Hematopoietic multipotent progenitor cell (in vitro differentiated cells): ENCODE results near the gene COMMD2. TPM values are rescaled to one million over a fixed set of nuclear protein-coding genes. Genes with fewer than 3 reads are reported as not detected.

Experiments
- DNase-seq, 3 donors: peaks; one replicate each; pipeline ENCODE4 v3.0.0-alpha.2; 2011 to 2015; ENCODE audit warnings: low read depth in 2 of 3, low spot score in 2 of 3
- small RNA-seq: library from RNA; depleted of rRNA; stranded (forward); fragments of <200 nt; gene quantifications from one replicate; pipeline ENCODE3, GENCODE V24; 2012
- total RNA-seq: library from RNA; depleted of rRNA; stranded (reverse); fragments of >200 nt; gene quantifications from one replicate; pipeline ENCODE4 v1.2.3, GENCODE V29; 2012

Gene COMMD2
- total RNA-seq, 1 donor, result 14.0 TPM

DNA sequence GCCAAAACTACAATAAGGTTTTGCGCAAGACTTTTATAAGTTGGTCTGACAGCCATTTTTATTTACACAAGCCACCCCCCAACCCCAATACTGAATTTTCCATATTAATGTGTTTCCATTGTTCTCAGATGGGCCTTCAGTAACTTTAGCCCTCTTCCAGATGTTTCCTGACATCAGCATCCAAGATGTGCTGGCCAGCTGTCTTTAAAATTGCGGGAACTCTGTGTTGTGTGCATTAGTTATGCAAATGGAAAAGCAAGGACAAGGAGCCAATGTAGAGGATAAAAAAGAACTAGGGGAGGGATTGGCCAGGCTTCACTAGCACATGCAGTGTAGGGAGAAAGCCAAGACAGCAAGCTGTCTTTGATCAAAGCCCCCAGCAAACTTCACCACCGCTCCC lies 45.4 kb downstream of the COMMD2 start:
- DNase-seq, result no peak

GRCh38 chr3:149705416-149705815 lies 46.9 kb downstream of the COMMD2 start:
- DNase-seq, result no peak

DNA sequence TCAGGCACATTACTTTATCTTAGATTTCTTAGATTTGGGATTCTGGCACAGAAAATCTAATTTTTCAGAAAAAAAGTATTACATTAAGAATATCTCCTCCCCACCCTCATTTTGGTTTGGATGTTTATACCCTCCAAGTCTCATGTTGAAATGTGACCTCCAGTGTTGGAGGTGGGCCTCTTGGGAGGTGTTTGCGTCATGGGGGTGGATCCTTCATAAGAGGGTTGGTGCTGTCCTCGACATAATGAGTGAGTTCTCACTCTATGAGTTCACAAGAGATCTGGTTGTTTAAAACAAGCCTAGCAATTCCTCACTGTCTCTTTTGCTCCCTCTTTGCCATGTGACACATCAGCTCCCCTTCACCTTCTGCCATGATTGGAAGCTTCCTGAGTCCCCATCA lies 48.8 kb downstream of the COMMD2 start:
- no peak for DNase-seq

GRCh38 chr3:149702691-149703441 lies 49.4 kb downstream of the COMMD2 start:
- DNase-seq, result no peak

- DNase-seq, result no peak
Measured at GRCh38 chr3:149701977-149702350, 50.3 kb downstream of the COMMD2 start.

DNA sequence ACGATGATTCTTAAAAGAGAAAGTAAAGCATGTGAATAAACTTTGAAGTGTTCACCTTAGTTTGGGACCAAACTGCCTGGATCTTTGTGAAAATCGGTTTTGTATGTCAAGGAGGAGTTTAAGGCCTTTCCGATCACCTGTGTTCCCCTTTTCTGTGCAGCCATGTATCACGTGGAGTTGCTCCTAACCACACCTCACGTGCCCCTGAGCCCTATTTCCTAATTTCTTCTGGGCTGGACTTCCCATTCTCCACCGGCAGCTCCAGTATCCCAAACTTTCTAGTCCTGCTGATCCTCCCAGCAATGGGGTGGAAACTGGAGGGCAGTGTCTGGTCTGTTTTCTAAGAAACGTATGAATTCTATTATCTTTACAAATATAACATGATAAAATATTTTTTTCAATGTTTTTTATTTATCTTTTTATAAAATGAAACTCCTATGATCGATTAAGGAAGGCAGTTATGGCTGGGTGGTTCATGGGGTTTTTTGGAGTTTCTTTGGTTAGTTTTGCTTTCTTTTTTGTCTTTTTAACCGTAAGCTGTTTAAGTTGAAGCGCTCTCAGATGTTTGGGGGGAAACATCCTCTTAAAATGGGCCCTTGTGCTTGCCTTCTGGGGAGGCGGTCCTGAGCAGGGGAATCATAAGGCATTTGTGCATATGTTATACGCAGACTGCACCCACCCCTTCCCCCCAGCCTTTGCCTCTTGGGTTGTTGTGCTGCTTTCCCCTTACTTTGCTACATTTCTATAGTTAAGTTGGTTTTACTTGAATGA lies 50.9 kb downstream of the COMMD2 start:
- DNase-seq, result no peak

Small RNA genes lying within 50 kb of the gene (small RNA-seq; reads per million reads assigned to genes)
- gene RNU6-507P, result not detected

Other genes starting within 250 kb of the COMMD2 start
- gene WWTR1, start 94.5 kb downstream of the COMMD2 start, total RNA-seq, result 0.54 TPM
- gene ANKUB1, start 40.1 kb upstream of the COMMD2 start, total RNA-seq, result not detected
- 45.8 TPM for gene RNF13, start 60.7 kb upstream of the COMMD2 start, total RNA-seq
- 1.9 TPM for gene PFN2, start 218.4 kb upstream of the COMMD2 start, total RNA-seq